ENCODE data around the gene EDEM3.
"Not testable (repeated sequence)": the region's sequence is repeated elsewhere in the genome, so short reads cannot be mapped to it uniquely, and the experiment has no call there.

EDEM3 gene

GRCh38 chr1:184686540-184686939 is 68.1 kb downstream of the EDEM3 start:
- Histone ChIP-seq H3K9me3 (ENCODE audit: severe bottlenecking) (no peaks in the 10 kb centered on the region), H3K27ac (no peak overlapping the region)

GRCh38 chr1:184685116-184685515 is 69.5 kb downstream of the EDEM3 start:
- H3K27ac ChIP-seq, result no peak overlapping the region
- no peak for TF ChIP-seq CTCF (IDR thresholded peaks at IDR 0.05; ENCODE audit: low read depth, low read length)
- H3K9me3 ChIP-seq (ENCODE audit: severe bottlenecking), result no peaks in the 10 kb centered on the region
- H3K4me3 ChIP-seq (ENCODE audit: low read depth, low read length), result no peak overlapping the region
- no peaks in the 10 kb centered on the region for H3K36me3 ChIP-seq
- H3K27me3 ChIP-seq (ENCODE audit: insufficient read depth, low read depth, severe bottlenecking), result no peaks in the 10 kb centered on the region
- no peak for DNase-seq

More at GRCh38 chr1:184686540-184686939, 68.1 kb downstream of the EDEM3 start:
- TF ChIP-seq CTCF (IDR thresholded peaks at IDR 0.05; ENCODE audit: low read depth, low read length), result no peak
- no peaks in the 10 kb centered on the region for H3K27me3 ChIP-seq (ENCODE audit: insufficient read depth, low read depth, severe bottlenecking)
- DNase-seq, result no peak
- no peak overlapping the region for H3K4me3 ChIP-seq (ENCODE audit: low read depth, low read length)
- no peaks in the 10 kb centered on the region for H3K36me3 ChIP-seq

GRCh38 chr1:184684285-184685074 is 70.2 kb downstream of the EDEM3 start:
- DNase-seq, result no peak
- H3K4me3 ChIP-seq (ENCODE audit: low read depth, low read length), result no peak overlapping the region
- no peaks in the 10 kb centered on the region for H3K27me3 ChIP-seq (ENCODE audit: insufficient read depth, low read depth, severe bottlenecking)
- H3K27ac ChIP-seq, result no peak overlapping the region
- no peak for TF ChIP-seq CTCF (IDR thresholded peaks at IDR 0.05; ENCODE audit: low read depth, low read length)
- H3K36me3 ChIP-seq, result no peaks in the 10 kb centered on the region
- H3K9me3 ChIP-seq (ENCODE audit: severe bottlenecking), result no peaks in the 10 kb centered on the region

- no peak for TF ChIP-seq CTCF (IDR thresholded peaks at IDR 0.05; ENCODE audit: low read depth, low read length)
- H3K9me3 ChIP-seq (ENCODE audit: severe bottlenecking), result no peaks in the 10 kb centered on the region
- no peaks in the 10 kb centered on the region for H3K36me3 ChIP-seq
- H3K27ac ChIP-seq, result no peak overlapping the region
- H3K4me3 ChIP-seq (ENCODE audit: low read depth, low read length), result no peak overlapping the region
- no peaks in the 10 kb centered on the region for H3K27me3 ChIP-seq (ENCODE audit: insufficient read depth, low read depth, severe bottlenecking)
- no peak for DNase-seq
Measured at GRCh38 chr1:184682956-184683355, 71.7 kb downstream of the EDEM3 start.

GRCh38 chr1:184680611-184681225 is 73.9 kb downstream of the EDEM3 start:
- not testable (repeated sequence) for H3K27ac ChIP-seq; DNase-seq; H3K27me3 ChIP-seq (ENCODE audit: insufficient read depth, low read depth, severe bottlenecking)

GRCh38 chr1:184679472-184679871 is 75.2 kb downstream of the EDEM3 start:
- not testable (repeated sequence) for H3K4me3 ChIP-seq (ENCODE audit: low read depth, low read length); DNase-seq; H3K27ac ChIP-seq; H3K9me3 ChIP-seq (ENCODE audit: severe bottlenecking); H3K36me3 ChIP-seq; H3K27me3 ChIP-seq (ENCODE audit: insufficient read depth, low read depth, severe bottlenecking)

More at GRCh38 chr1:184680611-184681225, 73.9 kb downstream of the EDEM3 start:
- H3K36me3 ChIP-seq; H3K4me3 ChIP-seq (ENCODE audit: low read depth, low read length); H3K9me3 ChIP-seq (ENCODE audit: severe bottlenecking): not testable (repeated sequence)
